ENCODE data around the gene MEF2A.

MEF2A gene

DNA sequence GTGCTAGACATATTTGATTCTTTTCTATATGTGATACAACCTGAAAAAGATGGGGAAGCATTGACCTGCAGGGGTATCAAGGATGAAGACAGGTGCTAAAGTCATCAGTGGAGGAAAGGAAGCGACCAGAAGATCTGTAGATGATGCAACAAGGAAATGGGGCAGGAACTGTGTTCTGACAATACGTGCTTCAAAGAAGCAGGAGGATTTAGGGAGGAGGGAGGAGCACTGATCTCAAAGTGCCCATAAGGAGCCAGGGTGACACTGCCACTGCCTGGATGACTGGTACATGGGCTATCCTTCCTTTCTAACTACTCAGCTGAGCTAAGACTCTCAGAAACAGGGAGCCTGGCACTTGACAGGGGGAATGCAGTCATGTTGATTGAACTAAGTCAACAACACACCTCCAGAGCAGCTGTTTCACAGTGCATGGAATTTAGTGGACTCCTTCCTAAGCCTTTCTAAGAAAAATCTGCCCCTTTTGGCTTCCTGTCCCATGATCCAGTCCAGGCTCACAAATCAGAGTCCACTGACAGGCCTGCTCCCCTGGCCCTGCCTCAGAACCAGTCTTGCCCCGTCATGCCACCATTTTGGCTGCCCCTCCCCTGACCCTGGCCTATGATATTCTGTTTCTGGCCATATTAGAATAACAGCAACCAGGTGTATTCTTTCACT is 155.5 kb downstream of the MEF2A start:
- no peak overlapping the region for H3K9ac ChIP-seq (ENCODE audit: low read length)
- H3K4me1 ChIP-seq (ENCODE audit: low read length) = peaks cover 19% of the 10 kb centered on the region
- H2AFZ ChIP-seq (ENCODE audit: low read length) = no peak overlapping the region
- no peaks in the 10 kb centered on the region for H3K27me3 ChIP-seq (replicated peaks; ENCODE audit: insufficient read depth, low read length)
- TF ChIP-seq CTCF (IDR thresholded peaks at IDR 0.05; ENCODE audit: low read length) (no peak), EZH2phosphoT487 (IDR thresholded peaks at IDR 0.05; ENCODE audit: low read length) (no peak), EZH2 (optimal IDR thresholded peaks at IDR 0.05; ENCODE audit: low read depth, low read length) (no peak)
- H3K79me2 ChIP-seq (ENCODE audit: low read length) = no peaks in the 10 kb centered on the region
- peaks cover 18% of the 10 kb centered on the region for H3F3A ChIP-seq (ENCODE audit: insufficient read depth, low read length)
- H3K36me3 ChIP-seq (replicated peaks; ENCODE audit: insufficient read depth, low read length) = no peaks in the 10 kb centered on the region
- H3K4me2 ChIP-seq (ENCODE audit: low read depth, low read length) = no peak overlapping the region
- H3K9me2 ChIP-seq (replicated peaks; ENCODE audit: insufficient read depth, low read length) = no peaks in the 10 kb centered on the region
- no peaks in the 10 kb centered on the region for H4K20me1 ChIP-seq (ENCODE audit: insufficient read depth, low read length)
- no peak for DNase-seq
- H3K27ac ChIP-seq (ENCODE audit: low read length) = no peak overlapping the region
- H3K9me3 ChIP-seq (replicated peaks; ENCODE audit: insufficient read depth, low read length) = no peaks in the 10 kb centered on the region
- no peak overlapping the region for H3K4me3 ChIP-seq (ENCODE audit: low read length)

DNA sequence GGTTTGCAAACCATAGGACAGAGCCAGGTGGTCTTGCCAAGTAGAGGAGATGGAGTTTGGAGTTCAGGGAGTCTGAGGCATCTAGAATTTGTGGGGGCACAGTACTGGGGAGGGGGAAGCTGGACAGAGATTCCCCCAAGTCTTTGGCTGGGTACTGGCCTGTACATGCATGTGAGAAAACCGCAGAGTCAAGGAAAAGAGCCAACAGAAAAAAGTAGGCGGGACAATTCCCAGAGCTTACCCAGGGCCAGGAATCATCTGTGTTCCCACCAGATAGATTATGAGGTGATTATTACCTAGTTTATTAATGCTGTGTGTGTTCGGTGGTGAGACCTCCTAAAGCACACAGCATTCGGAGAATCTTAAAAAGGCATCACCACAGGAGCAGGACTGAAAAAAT is 156.1 kb downstream of the MEF2A start:
- Histone ChIP-seq H3K4me3 (ENCODE audit: low read length) (no peak overlapping the region), H4K20me1 (ENCODE audit: insufficient read depth, low read length) (no peaks in the 10 kb centered on the region), H3K27ac (ENCODE audit: low read length) (no peak overlapping the region)

DNA sequence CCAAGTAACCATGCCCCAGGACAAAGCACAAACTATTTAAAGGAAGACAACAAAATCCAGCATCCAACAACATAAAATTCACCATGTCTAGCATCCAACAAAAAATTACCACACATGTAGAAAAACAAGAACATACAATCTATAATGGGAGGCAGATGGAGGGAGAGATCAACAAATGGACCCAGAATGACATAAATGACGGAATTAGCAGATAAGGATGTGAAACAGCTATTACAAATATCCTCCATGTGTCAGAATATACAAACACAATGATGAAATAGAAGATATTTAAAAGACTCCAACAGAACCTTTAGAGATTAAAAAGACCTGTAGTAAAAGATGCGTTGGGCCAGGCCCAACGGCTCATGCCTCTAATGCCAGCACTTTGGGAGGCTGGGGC is 156.6 kb downstream of the MEF2A start:
- DNase-seq = no peak
- no peaks in the 10 kb centered on the region for H3K9me3 ChIP-seq (replicated peaks; ENCODE audit: insufficient read depth, low read length)
- no peak overlapping the region for H3K27ac ChIP-seq (ENCODE audit: low read length)
- no peaks in the 10 kb centered on the region for H3K9me2 ChIP-seq (replicated peaks; ENCODE audit: insufficient read depth, low read length)
- peaks cover 19% of the 10 kb centered on the region for H3K4me1 ChIP-seq (ENCODE audit: low read length)
- H3K79me2 ChIP-seq (ENCODE audit: low read length) = no peaks in the 10 kb centered on the region
- no peak overlapping the region for H3K4me3 ChIP-seq (ENCODE audit: low read length)
- H4K20me1 ChIP-seq (ENCODE audit: insufficient read depth, low read length) = no peaks in the 10 kb centered on the region
- no peak overlapping the region for H2AFZ ChIP-seq (ENCODE audit: low read length)
- no peak overlapping the region for H3K4me2 ChIP-seq (ENCODE audit: low read depth, low read length)
- no peaks in the 10 kb centered on the region for H3K27me3 ChIP-seq (replicated peaks; ENCODE audit: insufficient read depth, low read length)
- H3K9ac ChIP-seq (ENCODE audit: low read length) = no peak overlapping the region
- H3F3A ChIP-seq (ENCODE audit: insufficient read depth, low read length) = peaks cover 18% of the 10 kb centered on the region
- H3K36me3 ChIP-seq (replicated peaks; ENCODE audit: insufficient read depth, low read length) = no peaks in the 10 kb centered on the region
- TF ChIP-seq EZH2phosphoT487 (IDR thresholded peaks at IDR 0.05; ENCODE audit: low read length) = no peak
- TF ChIP-seq CTCF (IDR thresholded peaks at IDR 0.05; ENCODE audit: low read length) = no peak

More for the DNA sequence above, 156.1 kb downstream of the MEF2A start:
- Histone ChIP-seq H3K9me3 (replicated peaks; ENCODE audit: insufficient read depth, low read length) (no peaks in the 10 kb centered on the region), H3K36me3 (replicated peaks; ENCODE audit: insufficient read depth, low read length) (no peaks in the 10 kb centered on the region), H3K27me3 (replicated peaks; ENCODE audit: insufficient read depth, low read length) (no peaks in the 10 kb centered on the region), H3K9ac (ENCODE audit: low read length) (no peak overlapping the region), H3K4me2 (ENCODE audit: low read depth, low read length) (no peak overlapping the region), H3K79me2 (ENCODE audit: low read length) (no peaks in the 10 kb centered on the region), H3F3A (ENCODE audit: insufficient read depth, low read length) (peaks cover 18% of the 10 kb centered on the region), H3K4me1 (ENCODE audit: low read length) (peaks cover 19% of the 10 kb centered on the region), H3K9me2 (replicated peaks; ENCODE audit: insufficient read depth, low read length) (no peaks in the 10 kb centered on the region), H2AFZ (ENCODE audit: low read length) (no peak overlapping the region)
- no peak for TF ChIP-seq EZH2phosphoT487 (IDR thresholded peaks at IDR 0.05; ENCODE audit: low read length)
- TF ChIP-seq EZH2 (optimal IDR thresholded peaks at IDR 0.05; ENCODE audit: low read depth, low read length) = no peak
- no peak for TF ChIP-seq CTCF (IDR thresholded peaks at IDR 0.05; ENCODE audit: low read length)
- DNase-seq = no peak
